ENCODE results near the gene NCAPH2.

The NCAPH2 gene

DNA sequence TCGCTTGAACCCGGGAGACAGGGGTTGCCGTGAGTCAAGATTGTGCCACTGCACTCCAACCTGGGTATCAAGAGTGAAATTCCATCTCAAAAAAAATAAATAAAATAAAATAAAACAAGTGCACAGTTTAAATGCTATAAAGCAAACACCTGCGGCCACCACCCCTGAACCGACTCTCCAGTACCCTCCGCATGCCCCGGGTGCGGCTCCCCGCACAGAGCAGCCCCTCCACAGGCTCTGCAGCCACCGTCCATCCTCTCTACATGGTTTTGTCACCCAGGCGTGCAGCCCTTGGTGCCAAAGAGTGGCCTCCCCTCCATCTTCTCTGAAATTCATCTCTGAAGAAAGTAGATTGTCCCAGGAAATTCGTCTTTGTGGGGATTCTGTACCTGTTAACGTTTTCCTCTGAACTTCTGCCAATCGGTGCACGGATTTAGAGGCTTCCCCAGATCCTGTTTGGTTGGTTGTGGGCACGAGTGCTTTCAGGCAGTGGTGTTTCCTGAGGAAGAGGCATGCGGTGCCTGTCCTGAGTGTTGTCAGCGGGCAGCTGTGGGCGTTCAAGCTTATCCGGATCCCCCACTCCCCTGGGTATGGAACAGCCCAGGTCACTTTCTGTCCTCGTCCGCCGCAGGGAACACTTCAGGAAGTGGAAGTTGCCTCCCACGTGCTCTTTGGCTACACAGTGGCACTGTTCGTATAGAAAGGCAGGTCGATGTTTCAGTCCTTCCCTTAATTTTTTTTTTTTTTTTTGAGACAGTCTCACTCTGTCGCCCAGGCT is 17.3 kb upstream of the NCAPH2 start:
- no peak for DNase-seq

DNA sequence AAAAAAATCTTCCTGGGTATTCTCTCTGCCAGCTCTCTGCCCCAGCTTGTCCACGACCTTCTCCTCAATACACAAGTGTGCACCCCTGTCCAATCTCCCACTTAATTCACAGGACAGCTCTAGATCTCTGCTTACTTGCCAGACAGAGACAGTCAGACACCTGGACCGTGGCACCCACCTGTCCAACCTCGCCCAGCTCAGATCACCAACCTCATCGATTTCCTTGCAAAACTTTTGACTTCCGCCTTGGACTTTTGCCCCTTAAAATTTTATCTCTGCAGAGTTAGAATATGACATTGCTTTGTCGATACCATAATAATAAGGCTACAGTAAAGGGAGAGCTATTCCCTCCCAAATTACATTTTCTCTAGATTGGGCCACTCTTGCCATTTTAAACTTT is 10.9 kb upstream of the NCAPH2 start:
- DNase-seq = no peak

DNA sequence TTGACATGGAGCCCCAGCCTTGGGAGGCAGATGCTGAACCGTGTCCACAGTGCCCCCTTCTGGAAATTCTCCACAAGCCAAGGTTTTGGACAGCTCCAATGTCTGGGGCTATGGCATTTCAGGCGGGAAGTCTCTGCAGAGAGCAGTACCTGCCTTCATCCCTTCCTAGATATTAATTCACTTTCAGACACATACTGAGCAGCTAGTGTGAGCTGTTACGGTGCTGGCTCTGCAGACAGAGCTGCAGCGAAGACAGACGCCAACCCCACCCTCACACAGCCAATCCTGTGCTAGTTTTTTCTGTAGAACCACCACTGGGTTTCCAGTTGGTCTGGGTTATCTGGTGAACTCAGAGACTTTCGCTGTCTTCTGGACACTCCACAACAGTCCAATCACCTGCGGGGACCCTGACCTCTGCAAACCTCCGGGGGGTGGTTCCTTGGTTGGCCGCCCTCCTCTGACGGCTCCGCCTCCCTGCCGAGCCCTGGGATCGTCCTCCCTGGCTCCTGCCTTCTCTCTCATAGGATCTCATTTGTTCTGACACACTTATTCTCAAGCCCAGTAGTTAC is 9.6 kb upstream of the NCAPH2 start:
- peak; percentile 80 for DNase-seq

DNA sequence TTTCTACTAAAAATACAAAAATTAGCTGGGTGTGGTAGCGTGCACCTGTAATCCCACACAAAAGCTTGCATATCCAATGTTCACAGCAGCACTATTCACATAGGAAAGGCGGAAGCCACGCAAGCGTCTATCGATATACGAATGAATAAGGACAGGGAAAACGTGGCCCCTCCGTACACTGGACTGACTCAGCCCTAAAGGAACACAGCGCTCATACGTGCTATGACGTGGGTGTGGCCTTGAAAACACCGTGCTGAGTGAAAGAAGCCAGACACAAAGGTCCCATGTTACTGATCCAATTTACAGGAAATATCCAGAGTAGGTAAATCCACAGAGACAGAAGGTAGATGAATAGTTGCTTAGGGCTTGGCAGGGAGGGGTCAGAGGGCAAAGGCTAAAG is 7.6 kb upstream of the NCAPH2 start:
- DNase-seq = no peak

DNA sequence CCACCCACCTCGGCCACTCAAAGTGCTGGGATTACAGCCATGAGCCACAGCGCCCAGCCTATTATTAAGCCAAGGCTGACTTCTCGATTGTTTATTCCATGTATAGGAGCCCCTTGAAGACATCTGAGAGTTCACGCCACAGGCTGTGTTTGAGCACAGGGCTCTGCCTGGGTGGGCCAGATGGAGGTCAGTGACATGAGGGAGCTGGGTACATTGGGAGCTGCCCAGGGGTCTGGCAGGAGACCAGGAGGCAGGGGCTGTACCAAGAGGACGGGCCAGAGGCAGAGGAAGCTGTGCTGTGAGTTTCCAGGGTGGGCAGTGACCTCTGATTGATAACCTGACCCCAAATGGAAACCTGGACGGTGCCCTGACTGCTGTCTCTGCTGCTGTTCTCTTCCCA is 5.9 kb upstream of the NCAPH2 start:
- DNase-seq = no peak

DNA sequence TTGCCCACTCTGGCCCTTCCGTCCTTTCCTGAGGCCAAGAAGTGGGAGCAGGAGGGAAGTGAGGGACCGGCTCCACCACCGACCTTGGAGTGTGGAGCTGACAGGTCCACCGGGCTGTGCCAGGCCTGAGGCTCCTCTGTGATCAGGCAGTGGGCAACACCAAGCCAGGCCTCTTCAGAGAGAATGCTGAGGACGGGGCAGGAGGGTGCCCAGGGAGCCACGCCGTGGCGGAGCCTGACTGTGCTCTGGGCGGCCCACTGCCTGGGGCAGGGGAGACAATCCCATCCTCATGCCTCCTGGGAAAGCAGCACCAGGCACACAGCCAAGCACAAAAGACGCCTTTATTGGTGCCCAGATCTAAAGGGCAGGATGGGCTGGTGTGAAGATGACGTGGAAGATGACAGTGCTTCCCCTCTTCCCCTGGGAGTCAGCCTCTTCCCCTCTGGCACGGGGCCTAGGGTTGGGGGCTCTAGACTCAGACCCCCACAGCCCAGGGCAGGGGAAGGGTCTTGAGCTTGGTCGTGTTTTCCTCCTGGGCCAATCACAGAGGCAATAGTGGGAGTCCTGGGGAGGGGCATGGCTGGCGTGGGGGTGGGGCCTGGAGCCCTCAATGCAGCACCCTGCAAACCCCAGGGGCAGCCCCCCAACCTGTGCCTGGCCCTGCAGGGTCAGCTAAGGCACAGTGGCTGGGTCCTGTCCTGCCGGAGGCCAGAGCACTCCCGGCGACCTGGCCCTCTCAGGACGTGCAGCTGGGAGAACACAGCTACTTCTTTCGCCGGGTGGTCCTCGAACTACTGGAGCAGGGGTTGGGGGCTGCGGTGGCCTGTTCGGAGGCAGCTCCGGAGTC is 5.2 kb upstream of the NCAPH2 start:
- DNase-seq = no peak

DNA sequence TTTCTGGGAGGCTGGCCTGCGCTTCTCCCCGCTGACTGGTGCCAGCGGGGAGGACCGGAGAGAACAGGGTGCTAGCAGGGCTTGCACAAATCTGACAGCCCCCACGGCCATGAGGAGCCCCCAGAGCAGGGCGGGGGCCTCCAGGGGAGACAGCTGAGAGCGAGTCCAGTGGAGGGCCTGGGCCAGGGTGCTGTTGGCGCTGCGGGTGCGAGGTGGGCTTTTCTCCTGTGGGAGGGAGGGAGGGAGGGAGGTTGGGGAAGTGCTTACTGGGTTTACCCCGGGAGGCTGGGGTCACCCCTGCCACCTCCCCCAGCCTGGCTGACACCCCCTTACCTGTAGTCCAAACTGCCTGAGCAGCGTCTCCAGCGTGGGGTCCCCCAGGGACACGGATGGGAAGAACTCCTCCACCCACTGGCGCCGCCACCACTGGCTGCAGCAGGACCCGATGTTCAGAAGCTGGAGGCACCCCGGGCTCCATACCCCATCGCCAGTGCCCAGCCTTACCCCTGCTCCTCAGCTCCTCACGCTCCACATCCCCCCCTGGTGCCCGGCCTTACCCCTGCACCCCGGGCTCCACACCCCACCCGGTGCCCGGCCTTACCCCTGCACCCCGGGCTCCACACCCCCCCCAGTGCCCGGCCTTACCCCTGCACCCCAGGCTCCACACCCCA is 4.4 kb upstream of the NCAPH2 start:
- no peak for DNase-seq

DNA sequence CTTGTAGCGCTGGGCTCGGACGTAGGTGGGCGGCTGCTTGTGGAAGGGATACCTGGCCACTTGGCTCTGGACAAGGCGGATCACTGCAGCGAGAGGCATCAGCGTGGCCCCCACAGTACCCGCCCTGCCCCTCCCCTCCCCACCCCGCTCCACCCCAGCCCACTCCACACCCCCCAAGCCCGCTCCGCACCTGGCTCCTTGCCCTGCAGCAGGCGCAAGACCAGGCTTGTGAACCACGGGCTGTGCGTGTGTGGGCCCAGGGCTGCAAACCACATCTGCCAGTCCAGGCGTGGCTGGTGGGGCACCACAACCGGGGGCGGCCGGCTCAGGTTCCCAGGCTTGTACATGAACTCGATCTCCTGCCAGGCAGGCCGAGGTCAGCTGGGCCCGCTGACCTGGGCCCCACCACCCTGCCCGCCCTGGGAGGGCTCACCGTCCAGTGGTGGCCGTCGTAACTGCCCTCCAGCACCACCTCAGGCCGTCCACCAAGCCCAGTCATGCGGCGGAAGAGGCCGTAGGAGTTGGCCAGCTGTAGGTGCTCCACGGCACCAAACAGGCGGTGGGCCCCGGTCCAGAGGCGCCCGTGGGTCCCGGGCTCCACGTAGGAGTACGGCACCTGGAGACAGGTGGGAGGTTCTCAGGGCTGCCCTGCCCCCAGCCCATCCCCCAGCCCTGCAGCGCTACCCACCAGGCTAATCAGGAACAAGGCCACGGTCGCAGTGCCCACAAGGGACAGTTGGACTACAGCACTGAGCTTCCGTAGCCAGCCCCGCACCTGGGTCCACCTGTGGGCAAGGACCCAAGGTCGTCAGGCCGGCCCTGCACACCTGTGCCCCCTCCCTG is 3.4 kb upstream of the NCAPH2 start:
- DNase-seq = no peak

DNA sequence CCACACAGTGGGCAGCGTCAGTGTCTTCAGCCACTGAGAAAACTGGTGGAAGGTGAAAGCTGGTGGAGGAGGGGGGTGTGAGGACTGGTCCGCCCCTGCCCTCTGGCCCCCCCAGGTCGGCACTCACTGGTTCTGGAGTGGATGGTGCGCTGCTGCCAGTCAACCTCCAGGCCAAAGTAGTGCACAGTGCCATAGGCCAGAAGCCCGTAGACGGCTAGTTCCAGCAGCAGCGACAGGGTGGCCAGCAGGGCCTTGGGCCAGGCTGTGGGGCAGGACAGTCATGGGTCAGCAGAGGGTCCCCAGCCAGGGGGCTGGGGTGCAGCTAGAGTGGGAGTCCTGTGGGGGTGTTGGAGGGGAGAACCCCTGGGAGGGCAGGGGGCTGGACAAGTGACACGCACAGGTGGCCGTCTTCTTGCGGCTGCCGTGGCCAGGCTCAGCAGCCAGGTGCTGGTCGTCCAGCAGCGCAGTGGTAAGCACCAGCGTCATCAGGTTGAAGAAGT is 2.7 kb upstream of the NCAPH2 start:
- no peak for DNase-seq

DNA sequence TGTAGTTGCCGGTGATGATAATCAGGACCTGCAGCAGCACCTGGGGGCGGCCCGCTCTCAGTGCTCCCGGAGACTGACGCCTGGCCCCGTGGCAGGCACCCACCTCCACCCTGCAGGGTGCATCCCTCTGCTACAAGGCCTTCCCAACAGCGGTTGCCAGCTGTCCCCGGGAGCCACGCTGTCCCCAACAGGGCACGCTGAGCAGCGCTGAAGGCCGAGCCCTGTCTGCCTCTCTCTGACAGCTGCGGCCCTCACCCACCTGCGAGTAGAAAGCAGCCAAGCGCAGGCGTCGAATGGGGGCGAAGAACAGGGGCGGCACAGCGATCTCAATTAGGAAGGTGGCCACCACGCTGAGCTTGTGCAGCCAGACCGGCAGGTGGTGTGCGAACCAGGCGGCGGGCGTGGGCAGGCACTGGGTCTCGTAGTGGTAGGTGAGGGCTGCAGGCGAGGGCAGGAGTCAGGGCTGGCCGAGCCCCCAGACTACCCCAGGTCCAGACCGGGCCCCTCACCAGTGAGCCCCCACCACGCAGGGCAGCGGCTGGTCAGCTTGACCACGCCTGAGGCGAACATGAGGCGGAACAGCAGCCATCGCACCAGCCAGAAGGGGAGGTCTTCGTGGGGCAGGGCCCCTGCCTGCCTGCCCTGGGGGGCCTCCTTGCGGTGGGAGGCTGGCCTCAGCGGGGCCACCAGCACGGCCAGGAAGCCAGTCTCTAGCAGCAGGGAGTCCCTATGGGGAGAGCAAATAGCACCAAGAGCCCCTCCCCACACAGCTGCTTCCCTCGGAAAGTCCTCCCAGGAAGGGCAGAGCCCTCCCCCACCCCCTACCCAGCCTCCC is 2.0 kb upstream of the NCAPH2 start:
- DNase-seq = no peak

DNA sequence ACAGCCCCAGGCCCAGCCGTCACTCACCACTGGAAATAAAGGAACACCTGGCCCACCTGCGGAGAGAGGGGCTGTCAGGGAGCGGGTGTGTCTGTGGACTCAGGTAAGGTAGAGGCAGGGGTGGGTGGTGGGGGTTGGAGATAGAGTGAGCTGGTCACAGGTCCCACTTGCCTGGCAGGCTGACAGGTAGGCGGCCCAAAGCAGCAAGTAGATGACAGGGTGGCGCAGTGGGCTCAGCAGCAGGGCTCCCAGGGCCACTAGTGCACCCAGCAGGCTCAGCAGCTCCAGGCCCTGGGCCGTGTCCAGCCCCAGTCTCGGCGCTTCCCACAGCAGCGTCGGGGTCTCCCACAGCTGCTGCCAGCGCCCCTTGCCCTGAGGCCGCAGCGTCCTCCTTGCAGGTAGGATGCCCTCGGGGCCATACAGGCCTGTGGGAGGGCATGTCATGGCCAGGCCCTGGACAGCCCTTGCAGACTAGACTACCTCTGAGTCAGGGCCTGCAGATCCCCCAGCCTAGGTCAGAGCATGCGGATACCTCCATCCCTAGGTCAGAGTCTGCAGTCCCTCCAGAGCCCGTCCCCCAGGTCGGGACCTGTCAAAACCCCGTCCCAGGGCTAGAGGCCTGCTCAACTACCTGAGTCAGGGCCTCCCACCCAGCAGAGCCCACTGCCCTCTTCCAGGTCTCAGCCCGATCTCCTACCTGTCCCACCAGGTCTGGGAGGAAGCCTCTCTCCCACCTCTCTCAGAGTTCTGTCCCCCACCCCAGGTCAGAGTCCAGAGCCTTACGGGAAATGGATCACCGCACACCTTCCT is 1.2 kb upstream of the NCAPH2 start:
- DNase-seq = no peak

DNA sequence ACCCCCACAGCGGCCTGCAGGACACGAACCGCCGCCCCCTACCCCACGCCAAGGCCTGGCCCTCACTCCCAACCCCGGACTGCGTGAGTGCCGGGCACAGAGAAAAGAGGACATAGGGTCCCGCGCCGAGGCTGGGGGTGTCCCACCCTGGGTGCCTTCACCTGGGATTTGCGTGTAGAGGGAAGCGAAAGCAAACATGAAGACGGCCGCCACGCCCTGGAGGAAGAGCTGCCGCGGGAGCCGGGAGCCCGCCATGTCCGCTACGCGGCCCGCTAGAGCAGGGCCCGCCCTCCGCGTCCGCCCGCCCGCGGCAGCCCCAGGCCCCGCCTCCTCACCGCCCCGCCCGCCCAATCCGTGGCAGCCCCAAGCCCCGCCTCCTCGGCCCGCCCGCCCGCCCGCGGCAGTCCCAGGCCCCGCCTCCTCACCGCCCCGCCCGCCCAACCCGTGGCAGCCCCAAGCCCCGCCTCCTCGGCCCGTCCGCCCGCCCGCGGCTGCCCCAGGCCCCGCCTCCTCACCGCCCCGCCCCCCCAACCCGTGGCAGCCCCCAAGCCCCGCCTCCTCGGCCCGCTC is 518 bp upstream of the NCAPH2 start, which contains the start of gene LMF2:
Gene LMF2, minus strand, starts transcription at position 282 of the 570 bp plus-strand sequence. Its CDS starts 27 bp downstream, at position 255.
- DNase-seq = peak; percentile 94

DNA sequence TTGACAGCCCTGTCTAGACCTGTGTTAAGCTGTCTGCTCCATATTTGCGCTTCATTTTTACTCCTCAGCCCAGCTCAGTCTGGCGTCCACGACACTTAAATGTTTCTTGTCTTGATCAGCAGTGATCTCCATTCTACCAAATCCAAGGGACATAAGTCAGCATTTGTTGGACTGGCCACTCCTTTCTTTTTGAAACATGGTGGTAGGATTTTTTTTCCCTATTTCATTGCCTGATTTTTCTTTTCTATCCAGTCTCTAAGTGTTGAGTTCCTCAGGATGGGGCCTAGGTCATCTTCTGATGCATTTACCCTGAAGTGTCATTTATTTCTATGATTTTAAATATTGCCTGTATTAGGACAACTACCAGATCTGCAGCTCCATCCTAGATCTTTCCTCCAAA is 873 bp downstream of the NCAPH2 start:
- DNase-seq = no peak

DNA sequence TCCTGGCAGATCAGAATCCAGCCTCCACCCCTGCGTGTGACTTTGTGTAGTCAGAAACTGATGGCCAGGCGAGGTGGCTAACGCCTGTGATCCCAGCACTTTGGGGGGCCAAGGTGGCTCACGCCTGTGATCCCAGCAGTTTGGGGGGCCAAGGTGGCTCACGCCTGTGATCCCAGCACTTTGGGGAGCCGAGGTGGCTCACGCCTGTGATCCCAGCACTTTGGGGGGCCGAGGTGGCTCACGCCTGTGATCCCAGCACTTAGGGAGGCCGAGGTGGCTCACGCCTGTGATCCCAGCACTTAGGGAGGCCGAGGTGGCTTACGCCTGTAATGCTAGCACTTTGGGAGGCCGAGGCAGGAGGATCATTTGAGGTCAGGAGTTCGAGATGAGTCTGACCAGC is 5.2 kb downstream of the NCAPH2 start:
- no peak for DNase-seq

DNA sequence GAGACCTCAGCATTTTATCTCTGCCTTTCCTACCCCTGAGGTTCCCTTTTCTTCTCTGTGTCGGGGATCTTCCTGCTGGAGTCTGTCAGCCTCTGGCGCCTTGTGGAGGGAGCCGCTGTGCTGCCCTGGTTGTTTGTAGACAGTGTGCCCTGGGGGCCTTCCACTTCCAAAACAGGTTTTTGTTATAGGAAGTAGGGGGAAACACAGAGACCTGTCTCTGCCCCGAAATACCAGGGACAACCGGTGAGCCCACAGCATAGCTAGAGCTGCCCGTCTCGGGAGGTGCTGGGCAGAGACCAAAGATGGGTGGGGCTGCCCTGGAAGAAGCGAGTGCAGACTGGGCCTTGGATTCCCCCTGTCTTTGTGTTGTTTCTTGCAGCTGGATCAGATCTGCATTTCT is 8.0 kb downstream of the NCAPH2 start:
- DNase-seq = no peak

DNA sequence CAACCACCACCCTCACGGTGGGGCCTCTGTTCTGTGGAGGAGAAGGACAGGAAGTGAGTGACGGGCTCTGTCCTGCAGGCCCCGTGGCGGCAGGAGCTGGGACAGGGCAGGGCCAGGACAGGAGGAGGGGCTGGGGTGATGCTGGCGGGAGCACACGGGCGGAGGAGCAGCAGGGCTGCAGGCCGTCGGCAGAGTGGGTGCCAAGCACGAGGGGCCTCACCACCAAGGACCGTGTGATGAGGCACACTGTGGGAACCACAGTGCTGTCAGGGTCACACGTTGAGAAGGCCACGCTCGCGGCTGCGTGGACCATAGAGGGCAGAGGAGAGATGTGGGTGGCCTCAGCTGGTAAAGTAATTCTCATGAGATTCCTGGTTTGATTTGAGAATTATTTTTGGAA is 8.9 kb downstream of the NCAPH2 start:
- no peak for DNase-seq

DNA sequence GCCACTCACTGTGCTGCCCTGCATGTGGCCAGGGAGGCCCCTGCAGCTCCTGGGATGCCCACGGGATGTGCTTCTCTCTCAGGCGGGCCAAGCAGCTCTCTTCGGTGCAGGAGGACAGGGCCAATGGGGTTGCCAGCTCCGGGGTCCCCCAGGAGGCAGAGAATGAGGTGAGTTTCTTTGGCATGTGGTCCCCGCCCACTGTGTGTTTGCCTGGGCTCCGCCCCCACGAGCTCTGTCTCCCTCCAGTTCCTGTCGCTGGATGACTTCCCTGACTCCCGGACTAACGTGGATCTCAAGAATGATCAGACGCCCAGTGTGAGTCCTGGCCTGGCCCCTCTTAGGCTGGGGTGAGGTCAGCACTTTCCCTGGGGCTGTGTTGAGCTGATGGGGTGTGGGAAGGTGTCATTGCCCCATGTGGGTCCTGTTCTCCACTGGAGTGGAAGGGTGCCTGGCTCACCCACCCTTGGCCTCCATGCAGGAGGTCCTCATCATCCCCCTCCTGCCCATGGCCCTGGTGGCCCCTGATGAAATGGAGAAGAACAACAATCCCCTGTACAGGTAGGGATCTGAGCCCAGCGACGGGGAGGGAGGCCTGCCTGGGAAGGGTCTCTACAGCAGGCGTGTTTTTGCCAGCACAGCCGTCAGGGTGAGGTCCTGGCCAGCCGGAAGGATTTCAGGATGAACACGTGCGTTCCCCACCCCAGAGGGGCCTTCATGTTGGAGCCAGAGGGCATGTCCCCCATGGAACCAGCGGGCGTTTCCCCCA is 9.7 kb downstream of the NCAPH2 start:
- DNase-seq = no peak

DNA sequence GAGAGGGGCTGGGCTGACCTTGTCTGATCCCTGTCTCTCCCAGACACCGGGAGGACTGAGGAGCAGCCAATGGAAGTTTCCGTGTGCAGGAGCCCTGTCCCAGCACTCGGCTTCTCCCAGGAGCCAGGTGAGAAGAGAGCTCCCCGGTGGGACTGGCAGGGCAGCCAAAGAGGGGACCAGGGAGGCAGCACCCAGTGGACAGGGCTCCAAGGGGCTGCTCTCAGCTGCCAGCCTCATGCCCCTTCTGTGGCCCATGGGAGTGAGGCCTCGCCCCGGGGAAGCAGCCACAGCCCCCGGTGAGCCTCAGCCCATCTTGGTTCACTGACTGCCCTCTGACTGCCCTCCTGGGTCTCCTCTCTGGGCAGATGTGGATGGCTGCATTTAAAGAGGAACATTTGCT is 10.6 kb downstream of the NCAPH2 start:
- DNase-seq = no peak

DNA sequence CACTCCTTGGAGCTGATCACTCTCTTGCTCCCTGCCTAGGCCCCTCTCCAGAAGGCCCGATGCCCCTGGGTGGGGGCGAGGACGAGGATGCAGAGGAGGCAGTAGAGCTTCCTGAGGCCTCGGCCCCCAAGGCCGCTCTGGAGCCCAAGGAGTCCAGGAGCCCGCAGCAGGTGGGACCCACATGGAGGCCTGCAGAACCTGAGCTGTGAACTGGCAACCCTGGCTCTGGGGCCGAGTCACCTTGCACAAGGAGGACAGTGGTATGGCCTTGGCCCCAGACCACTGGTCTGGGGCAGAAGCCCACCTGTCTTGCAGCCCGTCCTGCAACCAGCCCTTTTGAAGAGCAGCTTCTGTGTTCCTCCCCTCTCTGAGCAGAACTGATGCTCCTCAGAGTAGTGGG is 11.1 kb downstream of the NCAPH2 start:
- DNase-seq = no peak

Measured in CD4-positive, alpha-beta T cell treated with Interleukin-21 for 1 hour (primary cell).